CD4-positive, alpha-beta T cell (primary cell): ENCODE measurements around the gene TNFRSF6B. TPM values are rescaled to one million over a fixed set of nuclear protein-coding genes. Genes with fewer than 3 reads are reported as not detected.
A peak's percentile ranks its signal among the peaks of the same experiment; 100 is the strongest.

ENCODE experiments used
- ATAC-seq: fragments of 200-7000 bp; cut with Tn5 transposase; one replicate; pipeline ENCODE4 v1.10.0; 2022; ENCODE audit warnings: mild to moderate bottlenecking; ENCODE audit not compliant: poor library complexity
- CTCF ChIA-PET: fragments of 350-600 bp; sonication (Branson Sonifier 250); formaldehyde crosslinking; loops from one replicate; lab custom pipeline; 2021; ENCODE audit warnings: antibody characterized with exemption, inconsistent platforms; lab: Charles Lee
- POLR2A ChIA-PET: fragments of 350-600 bp; sonication (Branson Sonifier 250); formaldehyde crosslinking; loops from one replicate; lab custom pipeline; 2021; ENCODE audit warnings: antibody characterized with exemption, inconsistent platforms; lab: Charles Lee
- DNase-seq, 14 experiments: peaks; one replicate each; pipeline ENCODE4 v3.0.0-alpha.2; 2013 to 2020; ENCODE audit warnings: mixed read lengths in 2 of 14
- H3K27ac ChIP-seq, 2 donors: one replicate each; pipeline versions ENCODE4 v1.5.1 to v1.7.0; 2013; ENCODE audit warnings: low read length in 2 of 2, low read depth in 1 of 2, mild to moderate bottlenecking in 1 of 2
- H3K27me3 ChIP-seq, 2 experiments: 1 replicate in 1 of 2; 2 replicates in 1 of 2; pipeline versions ENCODE4 v1.6.1 to v1.7.0; 2013; ENCODE audit warnings: low read length in 2 of 2, control low read depth in 1 of 2, mild to moderate bottlenecking in 1 of 2, moderate library complexity in 1 of 2; ENCODE audit not compliant: insufficient read depth in 2 of 2, control insufficient read depth in 1 of 2
- H3K36me3 ChIP-seq: one replicate; pipeline ENCODE4 v1.6.1; 2013; ENCODE audit warnings: low read length, control low read depth; ENCODE audit not compliant: insufficient read depth
- H3K4me1 ChIP-seq: one replicate; pipeline ENCODE4 v1.6.1; 2013; ENCODE audit warnings: low read length, control low read depth; ENCODE audit not compliant: insufficient read depth
- H3K4me3 ChIP-seq: one replicate; pipeline ENCODE4 v1.5.1; 2013; ENCODE audit warnings: mild to moderate bottlenecking, low read length, moderate library complexity
- H3K9me3 ChIP-seq, 2 experiments: 1 replicate in 1 of 2; 2 replicates in 1 of 2; pipeline versions ENCODE4 v1.6.1 to v1.7.0; 2013; ENCODE audit warnings: low read length in 2 of 2, mild to moderate bottlenecking in 2 of 2, control low read depth in 1 of 2, moderate library complexity in 1 of 2; ENCODE audit not compliant: control insufficient read depth in 1 of 2, insufficient read depth in 1 of 2
- H3K27ac Mint-ChIP-seq: one replicate; pipeline ENCODE4 v1.8.0; 2020; ENCODE audit warnings: mixed read lengths
- H3K27me3 Mint-ChIP-seq: one replicate; pipeline ENCODE4 v1.8.0; 2021; ENCODE audit warnings: mixed read lengths
- H3K36me3 Mint-ChIP-seq: one replicate; pipeline ENCODE4 v1.8.0; 2021; ENCODE audit warnings: low read depth, mixed read lengths
- H3K4me1 Mint-ChIP-seq: one replicate; pipeline ENCODE4 v1.8.0; 2021; ENCODE audit warnings: low read depth, mixed read lengths
- H3K4me3 Mint-ChIP-seq: one replicate; pipeline ENCODE4 v1.8.0; 2020; ENCODE audit warnings: mild to moderate bottlenecking, mixed read lengths
- H3K9me3 Mint-ChIP-seq: one replicate; pipeline ENCODE4 v1.8.0; 2020; ENCODE audit warnings: mixed read lengths
- intact Hi-C, 2 experiments: fragments of 100-400 bp; cut with DNase I in 1 of 2; cut with micrococcal nuclease in 1 of 2; formaldehyde crosslinking; loops; one replicate each; pipeline versions ENCODE4 v1.15.1 to v1.9.0; 2023 to 2025; cut with DNase I, micrococcal nuclease
- total RNA-seq, 174 experiments: library from RNA in 2 of 174; stranded (reverse) in 2 of 174; gene quantifications; one replicate each; pipeline ENCODE4 v1.2.3 and lab custom pipeline; 2021 to 2026
- TF ChIP-seq, protein P1 (sequence below): fragments of 200-600 bp; IDR thresholded peaks from one replicate; pipeline ENCODE4 v1.8.0; 2022; ENCODE audit warnings: antibody characterized with exemption, mild to moderate bottlenecking

TNFRSF6B gene
- total RNA-seq, 2 experiments from 2014 or later = 2.5 to 2.6 TPM

GRCh38 chr20:63733579-63734081, 37.2 kb downstream of the TNFRSF6B start:
- H3K4me3 ChIP-seq = no peak overlapping the region
- H3K4me1 ChIP-seq = peaks cover 76% of the 10 kb centered on the region
- no peak overlapping the region for H3K27ac ChIP-seq
- H3K4me1 Mint-ChIP-seq = peaks cover 26% of the 10 kb centered on the region
- peak overlapping the region; percentile 57 for H3K4me3 Mint-ChIP-seq
- TF ChIP-seq, protein P1, sequence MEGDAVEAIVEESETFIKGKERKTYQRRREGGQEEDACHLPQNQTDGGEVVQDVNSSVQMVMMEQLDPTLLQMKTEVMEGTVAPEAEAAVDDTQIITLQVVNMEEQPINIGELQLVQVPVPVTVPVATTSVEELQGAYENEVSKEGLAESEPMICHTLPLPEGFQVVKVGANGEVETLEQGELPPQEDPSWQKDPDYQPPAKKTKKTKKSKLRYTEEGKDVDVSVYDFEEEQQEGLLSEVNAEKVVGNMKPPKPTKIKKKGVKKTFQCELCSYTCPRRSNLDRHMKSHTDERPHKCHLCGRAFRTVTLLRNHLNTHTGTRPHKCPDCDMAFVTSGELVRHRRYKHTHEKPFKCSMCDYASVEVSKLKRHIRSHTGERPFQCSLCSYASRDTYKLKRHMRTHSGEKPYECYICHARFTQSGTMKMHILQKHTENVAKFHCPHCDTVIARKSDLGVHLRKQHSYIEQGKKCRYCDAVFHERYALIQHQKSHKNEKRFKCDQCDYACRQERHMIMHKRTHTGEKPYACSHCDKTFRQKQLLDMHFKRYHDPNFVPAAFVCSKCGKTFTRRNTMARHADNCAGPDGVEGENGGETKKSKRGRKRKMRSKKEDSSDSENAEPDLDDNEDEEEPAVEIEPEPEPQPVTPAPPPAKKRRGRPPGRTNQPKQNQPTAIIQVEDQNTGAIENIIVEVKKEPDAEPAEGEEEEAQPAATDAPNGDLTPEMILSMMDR = no peak
- no peaks in the 10 kb centered on the region for H3K9me3 Mint-ChIP-seq
- H3K27me3 Mint-ChIP-seq = no peaks in the 10 kb centered on the region
- H3K36me3 ChIP-seq = peaks cover 44% of the 10 kb centered on the region
- ChIA-PET POLR2A (interaction anchor here (1.4 to 9.9 kb wide), 2 partner anchors 17 to 26 kb away, joined by 4 to 118 read pairs; partner anchors contain the start of genes ARFRP1 and ZGPAT), CTCF (interaction anchor here (6.3 kb wide), 1 partner anchor 26 kb away, joined by 44 read pairs; the partner anchor contains the start of genes ARFRP1 and ZGPAT)
- DNase-seq (no peak), ATAC-seq (no peak)
- no peaks in the 10 kb centered on the region for H3K9me3 ChIP-seq
- intact Hi-C loops = loop anchor here in 1 of 2 experiments (10.0 kb wide), 1 partner anchor 79 kb away; the partner anchor contains the start of genes RTEL1 and STMN3
- no peaks in the 10 kb centered on the region for H3K27me3 ChIP-seq
- H3K27ac Mint-ChIP-seq = no peak overlapping the region
- peaks cover 34% of the 10 kb centered on the region for H3K36me3 Mint-ChIP-seq

GRCh38 chr20:63734111-63734945, 37.9 kb downstream of the TNFRSF6B start:
- no peak for ATAC-seq
- H3K27ac ChIP-seq = no peak overlapping the region
- Mint-ChIP-seq H3K36me3 (peaks cover 30% of the 10 kb centered on the region), H3K27me3 (no peaks in the 10 kb centered on the region), H3K27ac (no peak overlapping the region), H3K4me3 (peak overlapping the region; percentile 57), H3K9me3 (no peaks in the 10 kb centered on the region), H3K4me1 (peaks cover 25% of the 10 kb centered on the region)
- peaks cover 76% of the 10 kb centered on the region for H3K4me1 ChIP-seq
- no peak for DNase-seq
- H3K36me3 ChIP-seq = peaks cover 49% of the 10 kb centered on the region
- no peaks in the 10 kb centered on the region for H3K9me3 ChIP-seq
- intact Hi-C loops = loop anchor here in 1 of 2 experiments (10.0 kb wide), 1 partner anchor 80 kb away; the partner anchor contains the start of genes RTEL1 and STMN3
- no peak overlapping the region for H3K4me3 ChIP-seq
- ChIA-PET CTCF (interaction anchor here (6.3 kb wide), 1 partner anchor 27 kb away, joined by 44 read pairs; the partner anchor contains the start of genes ARFRP1 and ZGPAT), POLR2A (interaction anchor here (1.4 to 9.9 kb wide), 2 partner anchors 17 to 27 kb away, joined by 4 to 118 read pairs; partner anchors contain the start of genes ARFRP1 and ZGPAT)
- H3K27me3 ChIP-seq = no peaks in the 10 kb centered on the region
- TF ChIP-seq, protein P1 = no peak
